ENCODE results near the gene BMERB1.
"Not testable (repeated sequence)": the region's sequence is repeated elsewhere in the genome, so short reads cannot be mapped to it uniquely, and the experiment has no call there.

The BMERB1 gene

DNA sequence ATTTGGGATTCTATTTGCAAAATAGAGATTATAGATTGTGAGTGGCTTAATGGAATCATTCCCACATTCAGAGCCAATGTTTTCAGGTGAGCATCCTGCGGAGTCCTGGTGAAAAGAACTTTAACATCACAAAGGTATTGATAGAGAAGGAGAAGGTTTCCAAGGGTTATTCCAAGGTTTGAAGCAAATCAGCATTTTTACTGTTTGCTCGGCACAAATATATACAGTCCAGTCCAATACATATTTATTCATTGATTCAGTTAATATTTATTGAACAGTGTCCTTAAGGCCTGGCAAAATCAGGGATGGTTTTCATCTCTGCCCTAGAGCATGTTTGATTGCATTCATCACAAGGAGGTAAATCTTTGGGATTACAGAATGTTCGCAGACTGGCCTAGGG lies 32.4 kb upstream of the BMERB1 start:
- no peak for DNase-seq (ENCODE audit: low read depth)
- H3K4me1 ChIP-seq (ENCODE audit: control insufficient read depth, insufficient read depth, low read length): no peaks in the 10 kb centered on the region
- no peaks in the 10 kb centered on the region for H3K9me3 ChIP-seq (ENCODE audit: control insufficient read depth, low read length)
- no peak overlapping the region for H3K4me3 ChIP-seq (ENCODE audit: low read length)
- no peaks in the 10 kb centered on the region for H3K36me3 ChIP-seq (ENCODE audit: control insufficient read depth, insufficient read depth, low read length, severe bottlenecking)
- no peaks in the 10 kb centered on the region for H3K27me3 ChIP-seq (replicated peaks; ENCODE audit: control insufficient read depth, insufficient read depth, low read length)
- no peak overlapping the region for H3K9ac ChIP-seq (ENCODE audit: low read length)

DNA sequence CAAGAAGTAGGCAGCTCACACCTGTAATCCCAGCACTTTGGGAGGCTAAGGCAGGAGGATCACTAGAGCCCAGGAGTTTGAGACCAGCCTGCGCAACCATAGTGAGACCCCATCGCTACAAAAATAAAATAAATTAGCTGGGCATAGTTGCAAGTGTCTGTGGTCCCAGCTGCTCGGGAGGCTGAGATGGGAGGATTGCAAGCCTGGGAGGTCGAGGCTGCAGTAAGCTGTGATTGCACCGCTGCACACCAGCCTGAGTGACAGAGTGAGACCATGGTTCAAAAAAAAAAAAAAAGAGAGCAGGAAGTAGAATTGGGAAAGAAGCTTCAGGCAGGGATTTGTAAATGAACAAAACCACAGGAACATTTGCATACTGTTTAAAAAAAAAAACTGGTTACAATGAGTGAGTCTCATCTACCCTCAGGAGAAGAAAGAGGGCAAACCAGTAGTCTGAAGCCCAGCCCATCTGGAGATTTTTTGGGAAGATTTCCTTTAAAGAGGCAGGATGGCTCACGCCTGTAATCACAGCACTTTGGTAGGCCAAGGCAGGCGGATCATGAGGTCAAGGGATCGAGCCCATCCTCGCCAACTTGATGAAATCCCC lies 30.9 kb upstream of the BMERB1 start:
- no peak overlapping the region for H3K4me3 ChIP-seq (ENCODE audit: low read length)
- H3K9ac ChIP-seq (ENCODE audit: low read length): no peak overlapping the region
- no peaks in the 10 kb centered on the region for H3K9me3 ChIP-seq (ENCODE audit: control insufficient read depth, low read length)
- H3K27me3 ChIP-seq (replicated peaks; ENCODE audit: control insufficient read depth, insufficient read depth, low read length): no peaks in the 10 kb centered on the region
- H3K4me1 ChIP-seq (ENCODE audit: control insufficient read depth, insufficient read depth, low read length): no peaks in the 10 kb centered on the region
- no peak for DNase-seq (ENCODE audit: low read depth)
- no peaks in the 10 kb centered on the region for H3K36me3 ChIP-seq (ENCODE audit: control insufficient read depth, insufficient read depth, low read length, severe bottlenecking)

GRCh38 chr16:15404091-15404490 lies 30.3 kb upstream of the BMERB1 start:
- H3K9me3 ChIP-seq (ENCODE audit: control insufficient read depth, low read length); H3K4me3 ChIP-seq (ENCODE audit: low read length); H3K9ac ChIP-seq (ENCODE audit: low read length); H3K36me3 ChIP-seq (ENCODE audit: control insufficient read depth, insufficient read depth, low read length, severe bottlenecking); DNase-seq (ENCODE audit: low read depth); H3K4me1 ChIP-seq (ENCODE audit: control insufficient read depth, insufficient read depth, low read length); H3K27me3 ChIP-seq (replicated peaks; ENCODE audit: control insufficient read depth, insufficient read depth, low read length): not testable (repeated sequence)

DNA sequence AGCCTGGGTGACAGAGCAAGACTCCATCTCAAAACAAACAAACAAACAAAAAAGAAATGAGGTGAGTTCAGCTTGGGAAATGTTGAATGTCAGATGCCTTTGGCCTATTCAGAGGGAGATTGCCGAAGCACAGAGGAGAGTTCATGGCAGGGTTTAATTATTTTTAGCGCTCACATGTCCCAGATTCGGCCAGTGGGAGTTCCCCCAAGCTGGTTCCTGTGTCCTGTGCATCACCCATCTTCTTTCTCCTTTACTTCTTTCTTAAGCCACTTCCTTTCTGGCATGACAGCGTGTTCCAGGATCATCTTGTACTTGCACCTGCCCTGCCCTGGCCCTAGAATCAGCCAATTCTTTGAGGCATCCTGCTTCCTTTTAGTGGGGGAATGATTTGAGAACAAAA lies 29.6 kb upstream of the BMERB1 start:
- H3K36me3 ChIP-seq (ENCODE audit: control insufficient read depth, insufficient read depth, low read length, severe bottlenecking): no peaks in the 10 kb centered on the region
- H3K9ac ChIP-seq (ENCODE audit: low read length): no peak overlapping the region
- no peak overlapping the region for H3K4me3 ChIP-seq (ENCODE audit: low read length)
- peak; percentile 3 for DNase-seq (ENCODE audit: low read depth)
- no peaks in the 10 kb centered on the region for H3K9me3 ChIP-seq (ENCODE audit: control insufficient read depth, low read length)
- H3K27me3 ChIP-seq (replicated peaks; ENCODE audit: control insufficient read depth, insufficient read depth, low read length): no peaks in the 10 kb centered on the region
- H3K4me1 ChIP-seq (ENCODE audit: control insufficient read depth, insufficient read depth, low read length): no peaks in the 10 kb centered on the region

GRCh38 chr16:15407756-15408155 lies 26.6 kb upstream of the BMERB1 start:
- H3K36me3 ChIP-seq (ENCODE audit: control insufficient read depth, insufficient read depth, low read length, severe bottlenecking); H3K9ac ChIP-seq (ENCODE audit: low read length); H3K9me3 ChIP-seq (ENCODE audit: control insufficient read depth, low read length); DNase-seq (ENCODE audit: low read depth); H3K27me3 ChIP-seq (replicated peaks; ENCODE audit: control insufficient read depth, insufficient read depth, low read length); H3K4me3 ChIP-seq (ENCODE audit: low read length); H3K4me1 ChIP-seq (ENCODE audit: control insufficient read depth, insufficient read depth, low read length): not testable (repeated sequence)

- not testable (repeated sequence) for H3K9ac ChIP-seq (ENCODE audit: low read length)
These were observed 24.9 kb upstream of the BMERB1 start for GRCh38 chr16:15409476-15409875.

GRCh38 chr16:15415511-15415985 lies 18.8 kb upstream of the BMERB1 start:
- H3K36me3 ChIP-seq (ENCODE audit: control insufficient read depth, insufficient read depth, low read length, severe bottlenecking): no peaks in the 10 kb centered on the region
- H3K9me3 ChIP-seq (ENCODE audit: control insufficient read depth, low read length): no peaks in the 10 kb centered on the region
- H3K4me1 ChIP-seq (ENCODE audit: control insufficient read depth, insufficient read depth, low read length): peaks cover 11% of the 10 kb centered on the region
- no peaks in the 10 kb centered on the region for H3K27me3 ChIP-seq (replicated peaks; ENCODE audit: control insufficient read depth, insufficient read depth, low read length)
- DNase-seq (ENCODE audit: low read depth): peak; percentile 36
- H3K4me3 ChIP-seq (ENCODE audit: low read length): no peak overlapping the region
- H3K9ac ChIP-seq (ENCODE audit: low read length): no peak overlapping the region

More at GRCh38 chr16:15409476-15409875, 24.9 kb upstream of the BMERB1 start:
- H3K4me3 ChIP-seq (ENCODE audit: low read length); H3K27me3 ChIP-seq (replicated peaks; ENCODE audit: control insufficient read depth, insufficient read depth, low read length); H3K9me3 ChIP-seq (ENCODE audit: control insufficient read depth, low read length); DNase-seq (ENCODE audit: low read depth); H3K36me3 ChIP-seq (ENCODE audit: control insufficient read depth, insufficient read depth, low read length, severe bottlenecking); H3K4me1 ChIP-seq (ENCODE audit: control insufficient read depth, insufficient read depth, low read length): not testable (repeated sequence)

DNA sequence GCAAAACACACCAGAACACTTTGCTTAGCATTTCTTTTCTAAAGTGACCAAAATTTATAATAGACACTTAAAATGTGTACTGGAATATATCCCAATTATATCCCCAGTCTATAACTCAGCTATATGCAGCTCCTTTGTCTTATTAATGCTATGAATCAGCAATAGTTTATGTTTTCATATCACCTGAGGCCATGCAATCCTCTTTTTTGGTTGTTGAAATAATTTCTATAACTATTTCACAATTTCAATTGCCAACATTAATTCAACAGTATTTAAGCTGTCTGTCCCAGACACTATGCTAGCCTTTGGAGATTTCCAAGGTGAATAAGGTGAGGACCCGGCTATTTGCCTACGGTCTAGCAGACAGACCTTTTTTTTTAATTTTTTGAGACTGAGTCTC lies 17.2 kb upstream of the BMERB1 start:
- Histone ChIP-seq H3K4me1 (ENCODE audit: control insufficient read depth, insufficient read depth, low read length) (peaks cover 11% of the 10 kb centered on the region), H3K9ac (ENCODE audit: low read length) (no peak overlapping the region), H3K4me3 (ENCODE audit: low read length) (no peak overlapping the region), H3K27me3 (replicated peaks; ENCODE audit: control insufficient read depth, insufficient read depth, low read length) (no peaks in the 10 kb centered on the region), H3K9me3 (ENCODE audit: control insufficient read depth, low read length) (no peaks in the 10 kb centered on the region), H3K36me3 (ENCODE audit: control insufficient read depth, insufficient read depth, low read length, severe bottlenecking) (no peaks in the 10 kb centered on the region)
- no peak for DNase-seq (ENCODE audit: low read depth)

DNA sequence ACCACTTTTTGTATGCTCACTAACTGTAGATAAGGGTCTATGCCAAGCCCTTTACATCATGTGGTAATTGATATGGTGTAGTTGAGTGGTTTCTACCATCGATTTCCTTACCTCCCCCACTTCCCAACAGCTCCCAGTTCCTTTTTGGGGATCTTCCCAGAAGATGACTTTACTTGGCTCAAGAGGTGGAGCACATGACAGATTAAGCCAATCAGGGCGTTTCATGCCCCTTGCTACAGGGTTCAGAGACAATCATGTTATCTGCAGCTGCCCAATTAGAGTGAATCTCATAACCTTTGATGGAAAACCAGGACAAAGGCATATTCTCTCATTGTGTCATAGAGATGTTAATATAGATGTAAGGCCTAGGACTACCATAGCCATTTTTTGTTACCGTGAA lies 16.2 kb upstream of the BMERB1 start:
- Histone ChIP-seq H3K36me3 (ENCODE audit: control insufficient read depth, insufficient read depth, low read length, severe bottlenecking) (no peaks in the 10 kb centered on the region), H3K4me1 (ENCODE audit: control insufficient read depth, insufficient read depth, low read length) (peaks cover 11% of the 10 kb centered on the region), H3K27me3 (replicated peaks; ENCODE audit: control insufficient read depth, insufficient read depth, low read length) (no peaks in the 10 kb centered on the region), H3K9me3 (ENCODE audit: control insufficient read depth, low read length) (no peaks in the 10 kb centered on the region), H3K9ac (ENCODE audit: low read length) (no peak overlapping the region), H3K4me3 (ENCODE audit: low read length) (no peak overlapping the region)
- DNase-seq (ENCODE audit: low read depth): no peak

DNA sequence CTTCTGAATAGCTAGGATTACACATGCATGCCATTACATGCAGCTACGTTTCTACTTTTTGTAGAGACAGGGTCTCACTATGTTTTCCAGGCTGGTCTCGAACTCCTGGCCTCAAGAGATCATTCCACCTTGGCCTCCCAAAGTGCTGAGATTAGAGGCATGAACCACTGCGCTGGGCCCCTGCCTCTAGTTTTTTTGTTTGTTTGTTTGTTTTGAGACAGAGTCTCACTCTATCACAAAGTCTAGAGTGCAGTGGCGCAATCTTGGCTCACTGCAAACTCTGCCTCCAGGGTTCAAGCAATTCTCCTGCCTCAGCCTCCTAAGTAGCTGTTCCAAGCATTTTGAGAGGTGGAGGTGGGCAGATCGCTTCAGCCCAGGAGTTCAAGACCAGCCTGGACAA lies 12.7 kb upstream of the BMERB1 start:
- H3K4me3 ChIP-seq (ENCODE audit: low read length); H3K27me3 ChIP-seq (replicated peaks; ENCODE audit: control insufficient read depth, insufficient read depth, low read length); H3K36me3 ChIP-seq (ENCODE audit: control insufficient read depth, insufficient read depth, low read length, severe bottlenecking); H3K4me1 ChIP-seq (ENCODE audit: control insufficient read depth, insufficient read depth, low read length); H3K9ac ChIP-seq (ENCODE audit: low read length); H3K9me3 ChIP-seq (ENCODE audit: control insufficient read depth, low read length); DNase-seq (ENCODE audit: low read depth): not testable (repeated sequence)

GRCh38 chr16:15422222-15422621 lies 12.2 kb upstream of the BMERB1 start:
- H3K27me3 ChIP-seq (replicated peaks; ENCODE audit: control insufficient read depth, insufficient read depth, low read length): no peaks in the 10 kb centered on the region
- H3K36me3 ChIP-seq (ENCODE audit: control insufficient read depth, insufficient read depth, low read length, severe bottlenecking): no peaks in the 10 kb centered on the region
- peaks cover 6% of the 10 kb centered on the region for H3K4me1 ChIP-seq (ENCODE audit: control insufficient read depth, insufficient read depth, low read length)
- H3K4me3 ChIP-seq (ENCODE audit: low read length): no peak overlapping the region
- H3K9me3 ChIP-seq (ENCODE audit: control insufficient read depth, low read length): no peaks in the 10 kb centered on the region
- no peak for DNase-seq (ENCODE audit: low read depth)
- no peak overlapping the region for H3K9ac ChIP-seq (ENCODE audit: low read length)

DNA sequence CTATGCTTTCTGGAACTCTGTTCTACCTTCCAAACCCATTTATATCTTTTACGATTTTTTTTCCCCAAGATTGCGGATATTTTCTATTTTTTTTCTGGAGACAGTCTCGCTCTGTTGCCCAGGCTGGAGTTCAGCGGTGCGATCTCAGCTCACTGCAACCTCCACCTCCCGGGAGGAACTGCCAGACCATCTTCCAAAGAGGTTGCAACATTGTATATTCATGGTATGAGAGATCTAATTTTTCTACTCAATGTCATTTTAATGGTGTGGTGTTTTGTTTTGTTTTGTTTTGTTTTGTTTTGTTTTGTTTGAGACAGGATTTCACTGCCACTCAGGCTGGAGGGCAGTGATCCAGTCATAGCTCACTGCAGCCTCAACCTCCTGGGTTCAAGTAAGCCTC lies 8.5 kb upstream of the BMERB1 start:
- H3K36me3 ChIP-seq (ENCODE audit: control insufficient read depth, insufficient read depth, low read length, severe bottlenecking): no peaks in the 10 kb centered on the region
- no peaks in the 10 kb centered on the region for H3K27me3 ChIP-seq (replicated peaks; ENCODE audit: control insufficient read depth, insufficient read depth, low read length)
- H3K4me3 ChIP-seq (ENCODE audit: low read length): no peak overlapping the region
- H3K9me3 ChIP-seq (ENCODE audit: control insufficient read depth, low read length): no peaks in the 10 kb centered on the region
- H3K9ac ChIP-seq (ENCODE audit: low read length): no peak overlapping the region
- DNase-seq (ENCODE audit: low read depth): no peak
- H3K4me1 ChIP-seq (ENCODE audit: control insufficient read depth, insufficient read depth, low read length): no peaks in the 10 kb centered on the region

Data from adipocyte (in vitro differentiated cells).